Suprapubic skin (tissue), 4 donors: ENCODE data around the gene KIF11.
A peak's percentile ranks its signal among the peaks of the same experiment; 100 is the strongest.

Source experiments
- POLR2A ChIP-seq, 2 donors: fragments of 450-650 bp; IDR thresholded peaks; one replicate each; pipeline ENCODE4 v1.6.1; 2017; ENCODE audit warnings: antibody characterized with exemption in 2 of 2, mild to moderate bottlenecking in 2 of 2, moderate library complexity in 2 of 2
- POLR2AphosphoS5 ChIP-seq, 3 donors: sonication (generic); formaldehyde crosslinking; IDR thresholded peaks; one replicate each; pipeline ENCODE4 v1.6.1; 2017; ENCODE audit warnings: antibody characterized with exemption in 3 of 3
- TF ChIP-seq, protein P1 (sequence below), 2 donors: fragments of 200-600 bp in 1 of 2; fragments of 450-650 bp in 1 of 2; sonication (generic) in 1 of 2; IDR thresholded peaks; one replicate each; pipeline ENCODE4 v1.5.1; 2016 to 2019; ENCODE audit warnings: antibody characterized with exemption in 2 of 2, mild to moderate bottlenecking in 1 of 2, moderate library complexity in 1 of 2

DNA sequence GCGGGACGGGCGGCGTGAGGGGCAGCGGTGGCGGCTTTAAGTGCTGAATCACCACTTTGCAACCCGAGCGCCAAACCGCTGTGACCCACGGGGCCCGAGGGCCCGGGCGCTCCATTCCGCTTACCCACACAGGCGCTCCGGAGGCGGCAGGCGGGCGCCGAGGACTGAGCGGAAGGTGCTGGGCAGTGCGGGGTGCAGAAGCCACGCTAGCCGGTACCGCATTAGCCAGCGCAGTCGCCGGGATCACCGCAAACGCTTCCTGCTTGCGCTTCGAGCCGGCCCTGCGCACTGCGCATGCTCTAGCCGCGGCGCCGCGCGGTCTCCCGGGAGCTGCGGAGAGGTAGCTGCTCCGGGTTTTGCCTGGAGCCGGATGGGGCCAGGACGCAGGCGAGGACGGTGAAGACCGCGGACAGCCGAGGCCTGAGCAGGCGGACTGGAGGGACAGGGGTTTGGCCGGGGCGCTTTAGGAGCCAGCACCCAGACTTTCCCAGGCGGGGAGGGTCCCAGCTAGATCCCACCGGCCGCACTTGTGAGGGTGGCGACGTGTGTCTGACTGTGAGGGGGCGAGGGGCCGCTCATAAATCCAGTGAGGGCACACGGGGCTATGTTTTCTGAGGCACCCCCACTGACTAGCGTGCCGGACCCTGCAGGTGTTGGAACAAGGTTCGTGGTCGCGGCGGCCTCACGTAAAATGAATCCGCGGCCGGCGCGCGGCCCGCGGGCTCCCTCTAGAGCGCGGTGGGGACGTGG lies 19.0 kb upstream of the KIF11 start, which contains the start of gene IDE:
- TF ChIP-seq, protein P1, sequence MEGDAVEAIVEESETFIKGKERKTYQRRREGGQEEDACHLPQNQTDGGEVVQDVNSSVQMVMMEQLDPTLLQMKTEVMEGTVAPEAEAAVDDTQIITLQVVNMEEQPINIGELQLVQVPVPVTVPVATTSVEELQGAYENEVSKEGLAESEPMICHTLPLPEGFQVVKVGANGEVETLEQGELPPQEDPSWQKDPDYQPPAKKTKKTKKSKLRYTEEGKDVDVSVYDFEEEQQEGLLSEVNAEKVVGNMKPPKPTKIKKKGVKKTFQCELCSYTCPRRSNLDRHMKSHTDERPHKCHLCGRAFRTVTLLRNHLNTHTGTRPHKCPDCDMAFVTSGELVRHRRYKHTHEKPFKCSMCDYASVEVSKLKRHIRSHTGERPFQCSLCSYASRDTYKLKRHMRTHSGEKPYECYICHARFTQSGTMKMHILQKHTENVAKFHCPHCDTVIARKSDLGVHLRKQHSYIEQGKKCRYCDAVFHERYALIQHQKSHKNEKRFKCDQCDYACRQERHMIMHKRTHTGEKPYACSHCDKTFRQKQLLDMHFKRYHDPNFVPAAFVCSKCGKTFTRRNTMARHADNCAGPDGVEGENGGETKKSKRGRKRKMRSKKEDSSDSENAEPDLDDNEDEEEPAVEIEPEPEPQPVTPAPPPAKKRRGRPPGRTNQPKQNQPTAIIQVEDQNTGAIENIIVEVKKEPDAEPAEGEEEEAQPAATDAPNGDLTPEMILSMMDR (IDR thresholded peaks at IDR 0.05), result peak; percentile 41 to 89
- TF ChIP-seq POLR2AphosphoS5 (IDR thresholded peaks at IDR 0.05) (peak in 1 of 3 donors; percentile 49), POLR2A (IDR thresholded peaks at IDR 0.05) (no peak)
